Thyroid gland (tissue), 4 donors: ENCODE data around the gene MROH2A. TPM values are rescaled to one million over a fixed set of nuclear protein-coding genes. Genes with fewer than 3 reads are reported as not detected.

Experiments used
- DNase-seq, 2 donors: peaks; one replicate each; pipeline ENCODE4 v3.0.0-alpha.2; 2019
- H3K27ac ChIP-seq, 3 donors: fragments of 200-600 bp; sonication (generic); 1 replicate in 2 of 3; 2 replicates in 1 of 3; pipeline ENCODE4 v1.5.1; 2016 to 2019; ENCODE audit warnings: mild to moderate bottlenecking in 1 of 3, moderate library complexity in 1 of 3
- H3K27me3 ChIP-seq: fragments of 200-600 bp; sonication (generic); one replicate; pipeline ENCODE4 v1.5.1; 2019
- H3K36me3 ChIP-seq, 2 donors: fragments of 200-600 bp; sonication (generic); one replicate each; pipeline ENCODE4 v1.5.1; 2016 to 2019
- H3K4me1 ChIP-seq, 2 donors: fragments of 200-600 bp; sonication (generic); one replicate each; pipeline ENCODE4 v1.5.1; 2017 to 2019
- H3K4me3 ChIP-seq, 3 donors: fragments of 200-600 bp; sonication (generic); replicated peaks in 1 of 3; 1 replicate in 2 of 3; 2 replicates in 1 of 3; pipeline ENCODE4 v1.5.1; 2016; ENCODE audit warnings: mild to moderate bottlenecking in 1 of 3
- H3K9me3 ChIP-seq: fragments of 200-600 bp; sonication (generic); one replicate; pipeline ENCODE4 v1.5.1; 2017
- CTCF ChIP-seq, 6 experiments: fragments of 200-600 bp in 3 of 6; fragments of 450-650 bp in 3 of 6; sonication (generic) in 3 of 6; IDR thresholded peaks; one replicate each; pipeline ENCODE4 v1.5.1; 2016 to 2019; ENCODE audit warnings: antibody characterized with exemption in 6 of 6, mild to moderate bottlenecking in 2 of 6, inconsistent platforms in 1 of 6, moderate library complexity in 1 of 6
- POLR2A ChIP-seq, 2 donors: fragments of 450-650 bp; IDR thresholded peaks; one replicate each; pipeline ENCODE4 v1.6.1; 2017; ENCODE audit warnings: antibody characterized with exemption in 2 of 2, mild to moderate bottlenecking in 2 of 2, moderate library complexity in 1 of 2
- WGBS, 2 donors: methylation state at CpG; one replicate each; pipeline ENCODE4 v1.1.5; 2017; 5-methylcytosine and 5-hydroxymethylcytosine counted together
- intact Hi-C: fragments of 100-400 bp; cut with DNase I; formaldehyde crosslinking; loops from one replicate; pipeline ENCODE4 v1.15.1; 2023
- total RNA-seq, 4 donors: library from RNA; depleted of rRNA; stranded (reverse); fragments of >200 nt; gene quantifications; one replicate each; pipeline ENCODE4 v1.2.3, GENCODE V29; 2016

Gene MROH2A
- total RNA-seq, 4 donors from 2014 or later = 1.3 to 20.4 (median 9.3) TPM

- TF ChIP-seq POLR2A (IDR thresholded peaks at IDR 0.05) (no peak), CTCF (IDR thresholded peaks at IDR 0.05) (no peak)
- no peak overlapping the region for H3K27ac ChIP-seq
- no peaks in the 10 kb centered on the region for H3K4me1 ChIP-seq
- 66 to 82% methylated on average over 9 to 12 of the region's 12 CpGs for WGBS, 2 donors
- intact Hi-C loops = no loop called here
- no peak overlapping the region for H3K4me3 ChIP-seq
- DNase-seq = no peak
- no peaks in the 10 kb centered on the region for H3K27me3 ChIP-seq
- H3K36me3 ChIP-seq = no peaks in the 10 kb centered on the region
- no peaks in the 10 kb centered on the region for H3K9me3 ChIP-seq
Measured at GRCh38 chr2:233807215-233807865, 29.2 kb downstream of the MROH2A start.

GRCh38 chr2:233807966-233808935 lies 30.1 kb downstream of the MROH2A start:
- TF ChIP-seq POLR2A (IDR thresholded peaks at IDR 0.05) (no peak), CTCF (IDR thresholded peaks at IDR 0.05) (no peak)
- 71 to 84% methylated on average over 3 to 7 of the region's 10 CpGs for WGBS, 2 donors
- no peaks in the 10 kb centered on the region for H3K36me3 ChIP-seq
- H3K27ac ChIP-seq = no peak overlapping the region
- intact Hi-C loops = no loop called here
- H3K4me1 ChIP-seq = no peaks in the 10 kb centered on the region
- DNase-seq = no peak
- no peaks in the 10 kb centered on the region for H3K27me3 ChIP-seq
- no peaks in the 10 kb centered on the region for H3K9me3 ChIP-seq
- H3K4me3 ChIP-seq = no peak overlapping the region

- H3K9me3 ChIP-seq = no peaks in the 10 kb centered on the region
- TF ChIP-seq POLR2A (IDR thresholded peaks at IDR 0.05) (no peak), CTCF (IDR thresholded peaks at IDR 0.05) (no peak)
- intact Hi-C loops = no loop called here
- no peaks in the 10 kb centered on the region for H3K36me3 ChIP-seq
- H3K27me3 ChIP-seq = no peaks in the 10 kb centered on the region
- H3K27ac ChIP-seq = no peak overlapping the region
- DNase-seq = no peak
- 97% methylated on average over 6 of the region's 6 CpGs for WGBS, 2 donors
- no peak overlapping the region for H3K4me3 ChIP-seq
- H3K4me1 ChIP-seq = no peaks in the 10 kb centered on the region
Measured at GRCh38 chr2:233810385-233810784, 32.3 kb downstream of the MROH2A start.

- WGBS, 2 donors = 86 to 87% methylated on average over 4 of the region's 4 CpGs
- intact Hi-C loops = no loop called here
- TF ChIP-seq POLR2A (IDR thresholded peaks at IDR 0.05) (no peak), CTCF (IDR thresholded peaks at IDR 0.05) (no peak)
Measured at GRCh38 chr2:233811087-233811486, 33.0 kb downstream of the MROH2A start.

GRCh38 chr2:233811732-233812131 lies 33.6 kb downstream of the MROH2A start:
- H3K36me3 ChIP-seq = no peaks in the 10 kb centered on the region
- H3K4me1 ChIP-seq = no peaks in the 10 kb centered on the region
- no peak overlapping the region for H3K4me3 ChIP-seq
- TF ChIP-seq POLR2A (IDR thresholded peaks at IDR 0.05) (no peak), CTCF (IDR thresholded peaks at IDR 0.05) (no peak)
- no peaks in the 10 kb centered on the region for H3K9me3 ChIP-seq
- no peak overlapping the region for H3K27ac ChIP-seq
- intact Hi-C loops = no loop called here
- WGBS, 2 donors = 88 to 94% methylated on average over 8 of the region's 8 CpGs
- no peak for DNase-seq
- H3K27me3 ChIP-seq = no peaks in the 10 kb centered on the region

More at GRCh38 chr2:233811087-233811486, 33.0 kb downstream of the MROH2A start:
- no peak overlapping the region for H3K4me3 ChIP-seq
- DNase-seq = no peak
- H3K27ac ChIP-seq = no peak overlapping the region
- no peaks in the 10 kb centered on the region for H3K9me3 ChIP-seq
- H3K4me1 ChIP-seq = no peaks in the 10 kb centered on the region
- H3K27me3 ChIP-seq = no peaks in the 10 kb centered on the region
- no peaks in the 10 kb centered on the region for H3K36me3 ChIP-seq
